Measurements from ENCODE around the gene LITAF.

The LITAF gene

GRCh38 chr16:11587643-11588247 is 1.0 kb upstream of the LITAF start:
- Histone ChIP-seq H3K36me3 (ENCODE audit: insufficient read depth, insufficient read length, low read length) (peaks cover 13% of the 10 kb centered on the region), H3K27me3 (ENCODE audit: insufficient read depth, insufficient read length) (no peaks in the 10 kb centered on the region), H3K4me1 (ENCODE audit: insufficient read depth, insufficient read length) (peaks cover 8% of the 10 kb centered on the region), H3K9ac (ENCODE audit: insufficient read length, low read depth) (peak overlapping the region; percentile 87), H3K9me3 (ENCODE audit: insufficient read depth, low read length) (peaks cover 12% of the 10 kb centered on the region; the same call in 1 of the 2 replicates), H3K4me3 (ENCODE audit: insufficient read length, low read depth) (peak overlapping the region; percentile 54)
- no peak for DNase-seq (ENCODE audit: low read depth, low spot score)
- TF ChIP-seq SUZ12 (IDR thresholded peaks at IDR 0.05; ENCODE audit: extremely low read depth, insufficient read depth, insufficient read length) (no peak), ZNF274 (IDR thresholded peaks at IDR 0.05; ENCODE audit: low read depth, low read length) (no peak), YY1 (IDR thresholded peaks at IDR 0.05; ENCODE audit: insufficient read depth, insufficient read length) (no peak)

- peaks cover 8% of the 10 kb centered on the region for H3K4me1 ChIP-seq (ENCODE audit: insufficient read depth, insufficient read length)
- peak overlapping the region; percentile 87 for H3K9ac ChIP-seq (ENCODE audit: insufficient read length, low read depth)
- H3K9me3 ChIP-seq (ENCODE audit: insufficient read depth, low read length) = peaks cover 12% of the 10 kb centered on the region; the same call in 1 of the 2 replicates
- H3K36me3 ChIP-seq (ENCODE audit: insufficient read depth, insufficient read length, low read length) = peaks cover 13% of the 10 kb centered on the region
- TF ChIP-seq SUZ12 (IDR thresholded peaks at IDR 0.05; ENCODE audit: extremely low read depth, insufficient read depth, insufficient read length) = no peak
- TF ChIP-seq YY1 (IDR thresholded peaks at IDR 0.05; ENCODE audit: insufficient read depth, insufficient read length) = no peak
- no peak for TF ChIP-seq ZNF274 (IDR thresholded peaks at IDR 0.05; ENCODE audit: low read depth, low read length)
- no peak for DNase-seq (ENCODE audit: low read depth, low spot score)
- H3K4me3 ChIP-seq (ENCODE audit: insufficient read length, low read depth) = peak overlapping the region; percentile 54
- H3K27me3 ChIP-seq (ENCODE audit: insufficient read depth, insufficient read length) = no peaks in the 10 kb centered on the region
These were observed 302 bp downstream of the LITAF start for GRCh38 chr16:11586378-11586855.

GRCh38 chr16:11585460-11586377 is 1.0 kb downstream of the LITAF start:
- TF ChIP-seq SUZ12 (IDR thresholded peaks at IDR 0.05; ENCODE audit: extremely low read depth, insufficient read depth, insufficient read length) (no peak), ZNF274 (IDR thresholded peaks at IDR 0.05; ENCODE audit: low read depth, low read length) (no peak), YY1 (IDR thresholded peaks at IDR 0.05; ENCODE audit: insufficient read depth, insufficient read length) (no peak)
- H3K9me3 ChIP-seq (ENCODE audit: insufficient read depth, low read length) = peaks cover 12% of the 10 kb centered on the region; the same call in 1 of the 2 replicates
- H3K4me3 ChIP-seq (ENCODE audit: insufficient read length, low read depth) = peak overlapping the region; percentile 54
- H3K9ac ChIP-seq (ENCODE audit: insufficient read length, low read depth) = peak overlapping the region; percentile 87
- no peak for DNase-seq (ENCODE audit: low read depth, low spot score)
- H3K27me3 ChIP-seq (ENCODE audit: insufficient read depth, insufficient read length) = no peaks in the 10 kb centered on the region
- H3K4me1 ChIP-seq (ENCODE audit: insufficient read depth, insufficient read length) = peaks cover 8% of the 10 kb centered on the region
- H3K36me3 ChIP-seq (ENCODE audit: insufficient read depth, insufficient read length, low read length) = peaks cover 13% of the 10 kb centered on the region

- H3K9ac ChIP-seq (ENCODE audit: insufficient read length, low read depth) = no peak overlapping the region
- no peak for DNase-seq (ENCODE audit: low read depth, low spot score)
- no peak for TF ChIP-seq SUZ12 (IDR thresholded peaks at IDR 0.05; ENCODE audit: extremely low read depth, insufficient read depth, insufficient read length)
- no peak for TF ChIP-seq YY1 (IDR thresholded peaks at IDR 0.05; ENCODE audit: insufficient read depth, insufficient read length)
- TF ChIP-seq ZNF274 (IDR thresholded peaks at IDR 0.05; ENCODE audit: low read depth, low read length) = no peak
- H3K27me3 ChIP-seq (ENCODE audit: insufficient read depth, insufficient read length) = no peaks in the 10 kb centered on the region
- H3K36me3 ChIP-seq (ENCODE audit: insufficient read depth, insufficient read length, low read length) = peaks cover 13% of the 10 kb centered on the region
- peaks cover 12% of the 10 kb centered on the region; the same call in 1 of the 2 replicates for H3K9me3 ChIP-seq (ENCODE audit: insufficient read depth, low read length)
- H3K4me3 ChIP-seq (ENCODE audit: insufficient read length, low read depth) = no peak overlapping the region
- H3K4me1 ChIP-seq (ENCODE audit: insufficient read depth, insufficient read length) = peaks cover 8% of the 10 kb centered on the region
These were observed 2.7 kb downstream of the LITAF start for GRCh38 chr16:11583889-11584565.

- Histone ChIP-seq H3K36me3 (ENCODE audit: insufficient read depth, insufficient read length, low read length) (peaks cover 18% of the 10 kb centered on the region), H3K4me3 (ENCODE audit: insufficient read length, low read depth) (no peak overlapping the region), H3K9ac (ENCODE audit: insufficient read length, low read depth) (no peak overlapping the region), H3K27me3 (ENCODE audit: insufficient read depth, insufficient read length) (no peaks in the 10 kb centered on the region), H3K9me3 (ENCODE audit: insufficient read depth, low read length) (peaks cover 12% of the 10 kb centered on the region; the same call in 1 of the 2 replicates), H3K4me1 (ENCODE audit: insufficient read depth, insufficient read length) (peaks cover 8% of the 10 kb centered on the region)
- no peak for DNase-seq (ENCODE audit: low read depth, low spot score)
- TF ChIP-seq ZNF274 (IDR thresholded peaks at IDR 0.05; ENCODE audit: low read depth, low read length) = no peak
- TF ChIP-seq SUZ12 (IDR thresholded peaks at IDR 0.05; ENCODE audit: extremely low read depth, insufficient read depth, insufficient read length) = no peak
- TF ChIP-seq YY1 (IDR thresholded peaks at IDR 0.05; ENCODE audit: insufficient read depth, insufficient read length) = no peak
These were observed 3.6 kb downstream of the LITAF start for GRCh38 chr16:11583166-11583565.

GRCh38 chr16:11582157-11582814 is 4.4 kb downstream of the LITAF start:
- DNase-seq (ENCODE audit: low read depth, low spot score) = peak; percentile 63
- peak overlapping the region; percentile 44 for H3K9ac ChIP-seq (ENCODE audit: insufficient read length, low read depth)
- H3K9me3 ChIP-seq (ENCODE audit: insufficient read depth, low read length) = peaks cover 12% of the 10 kb centered on the region; the same call in 1 of the 2 replicates
- TF ChIP-seq ZNF274 (IDR thresholded peaks at IDR 0.05; ENCODE audit: low read depth, low read length) = no peak
- no peak for TF ChIP-seq SUZ12 (IDR thresholded peaks at IDR 0.05; ENCODE audit: extremely low read depth, insufficient read depth, insufficient read length)
- TF ChIP-seq YY1 (IDR thresholded peaks at IDR 0.05; ENCODE audit: insufficient read depth, insufficient read length) = no peak
- H3K36me3 ChIP-seq (ENCODE audit: insufficient read depth, insufficient read length, low read length) = peaks cover 18% of the 10 kb centered on the region
- H3K4me3 ChIP-seq (ENCODE audit: insufficient read length, low read depth) = no peak overlapping the region
- H3K4me1 ChIP-seq (ENCODE audit: insufficient read depth, insufficient read length) = peaks cover 8% of the 10 kb centered on the region
- H3K27me3 ChIP-seq (ENCODE audit: insufficient read depth, insufficient read length) = no peaks in the 10 kb centered on the region
